Peyer's patch (tissue), 4 donors: Measurements from ENCODE around the gene ZFYVE9.

ENCODE experiments used
- POLR2A ChIP-seq, 2 donors: fragments of 450-650 bp; IDR thresholded peaks; one replicate each; pipeline ENCODE4 v1.5.1; 2017; ENCODE audit warnings: antibody characterized with exemption in 2 of 2, mild to moderate bottlenecking in 2 of 2, moderate library complexity in 2 of 2
- TF ChIP-seq, protein P1 (sequence below), 6 experiments: fragments of 450-650 bp in 4 of 6; fragments of 200-600 bp in 2 of 6; sonication (generic) in 1 of 6; IDR thresholded peaks; one replicate each; pipeline ENCODE4 v1.5.1; 2017 to 2019; ENCODE audit warnings: antibody characterized with exemption in 6 of 6, mild to moderate bottlenecking in 3 of 6, moderate library complexity in 1 of 6

DNA sequence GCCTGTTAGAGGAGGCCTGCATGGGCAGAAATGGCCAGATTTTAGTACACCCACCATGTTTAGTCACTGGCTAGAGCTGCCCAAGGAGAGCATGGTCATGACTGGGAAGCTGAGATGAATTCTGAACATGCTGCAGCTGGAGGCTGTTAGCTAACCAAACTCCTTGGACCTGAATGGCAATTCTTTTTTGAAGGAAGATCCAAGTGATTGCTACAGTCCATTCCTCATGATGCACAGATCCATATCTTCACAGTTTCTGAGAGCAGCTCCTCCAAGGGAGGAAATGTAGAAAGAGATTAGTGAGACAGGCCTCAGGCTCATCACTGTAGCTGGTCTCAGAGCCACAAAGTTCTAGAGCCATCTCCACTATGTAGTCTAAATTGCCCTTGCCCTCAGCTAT is 11.1 kb downstream of the ZFYVE9 start:
- TF ChIP-seq, protein P1, sequence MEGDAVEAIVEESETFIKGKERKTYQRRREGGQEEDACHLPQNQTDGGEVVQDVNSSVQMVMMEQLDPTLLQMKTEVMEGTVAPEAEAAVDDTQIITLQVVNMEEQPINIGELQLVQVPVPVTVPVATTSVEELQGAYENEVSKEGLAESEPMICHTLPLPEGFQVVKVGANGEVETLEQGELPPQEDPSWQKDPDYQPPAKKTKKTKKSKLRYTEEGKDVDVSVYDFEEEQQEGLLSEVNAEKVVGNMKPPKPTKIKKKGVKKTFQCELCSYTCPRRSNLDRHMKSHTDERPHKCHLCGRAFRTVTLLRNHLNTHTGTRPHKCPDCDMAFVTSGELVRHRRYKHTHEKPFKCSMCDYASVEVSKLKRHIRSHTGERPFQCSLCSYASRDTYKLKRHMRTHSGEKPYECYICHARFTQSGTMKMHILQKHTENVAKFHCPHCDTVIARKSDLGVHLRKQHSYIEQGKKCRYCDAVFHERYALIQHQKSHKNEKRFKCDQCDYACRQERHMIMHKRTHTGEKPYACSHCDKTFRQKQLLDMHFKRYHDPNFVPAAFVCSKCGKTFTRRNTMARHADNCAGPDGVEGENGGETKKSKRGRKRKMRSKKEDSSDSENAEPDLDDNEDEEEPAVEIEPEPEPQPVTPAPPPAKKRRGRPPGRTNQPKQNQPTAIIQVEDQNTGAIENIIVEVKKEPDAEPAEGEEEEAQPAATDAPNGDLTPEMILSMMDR (IDR thresholded peaks at IDR 0.05) = no peak
- no peak for TF ChIP-seq POLR2A (IDR thresholded peaks at IDR 0.05)
